SK-N-SH (cell line): ENCODE results near the gene C17orf114.

Source experiments
- CTCF ChIP-seq: fragments of 200-600 bp; sonication (generic); IDR thresholded peaks from 2 replicates; pipeline ENCODE4 v1.6.1; 2017; ENCODE audit warnings: antibody characterized with exemption, mild to moderate bottlenecking, moderate library complexity
- RAD21 ChIP-seq: IDR thresholded peaks from 2 replicates; pipeline ENCODE4 v1.6.1; 2012; ENCODE audit warnings: mild to moderate bottlenecking, low read length

GRCh38 chr17:4839221-4839620 lies 37.1 kb upstream of the C17orf114 start:
- TF ChIP-seq RAD21 = no peak
- TF ChIP-seq CTCF = no peak
